Adrenal gland (tissue), 12 donors: ENCODE measurements around the gene UBE2E2. TPM values are rescaled to one million over a fixed set of nuclear protein-coding genes. Genes with fewer than 3 reads are reported as not detected.
A peak's percentile ranks its signal among the peaks of the same experiment; 100 is the strongest.

ENCODE experiments used
- DNase-seq, 7 donors: peaks; one replicate each; pipeline ENCODE4 v3.0.0-alpha.2; 2019 to 2020
- H3K27ac ChIP-seq, 5 donors: fragments of 200-600 bp; sonication (generic) in 4 of 5; 1 replicate in 3 of 5; 2 replicates in 2 of 5; pipeline versions ENCODE4 v1.5.1 to v1.8.0; 2016 to 2020; ENCODE audit warnings: mild to moderate bottlenecking in 1 of 5
- H3K27me3 ChIP-seq: fragments of 200-600 bp; 2 replicates; pipeline ENCODE4 v1.8.0; 2021
- H3K36me3 ChIP-seq, 2 donors: fragments of 200-600 bp; replicated peaks in 1 of 2; 1 replicate in 1 of 2; 2 replicates in 1 of 2; pipeline versions ENCODE4 v1.5.1 to v1.8.0; 2018 to 2022
- H3K4me1 ChIP-seq, 2 donors: fragments of 200-600 bp; replicated peaks in 1 of 2; 1 replicate in 1 of 2; 2 replicates in 1 of 2; pipeline versions ENCODE4 v1.5.1 to v1.8.0; 2018 to 2021
- H3K4me3 ChIP-seq, 4 donors: fragments of 200-600 bp; sonication (generic) in 3 of 4; one replicate each; pipeline ENCODE4 v1.5.1; 2016 to 2018
- H3K9me3 ChIP-seq, 3 donors: fragments of 200-600 bp; sonication (generic) in 1 of 3; replicated peaks in 1 of 3; 1 replicate in 2 of 3; 2 replicates in 1 of 3; pipeline versions ENCODE4 v1.5.1 to v1.8.0; 2016 to 2021
- CTCF ChIP-seq, 6 experiments: fragments of 450-650 bp in 4 of 6; fragments of 200-600 bp in 2 of 6; sonication (generic) in 1 of 6; IDR thresholded peaks; 1 replicate in 5 of 6; 2 replicates in 1 of 6; pipeline versions ENCODE4 v1.5.1 to v1.8.0; 2016 to 2021; ENCODE audit warnings: antibody characterized with exemption in 6 of 6, mild to moderate bottlenecking in 2 of 6, moderate library complexity in 1 of 6
- POLR2A ChIP-seq, 2 donors: fragments of 450-650 bp; IDR thresholded peaks; one replicate each; pipeline ENCODE4 v1.6.1; 2017; ENCODE audit warnings: antibody characterized with exemption in 2 of 2, mild to moderate bottlenecking in 2 of 2, moderate library complexity in 1 of 2
- WGBS, 4 donors: extraction: QIAGEN DNeasy Blood & Tissue Kit in 2 of 4; methylation state at CpG; one replicate each; pipeline versions ENCODE4 v1.1.5 to v1.1.7; 2013 to 2017; 5-methylcytosine and 5-hydroxymethylcytosine counted together
- intact Hi-C, 2 donors: fragments of 100-400 bp; cut with DNase I; formaldehyde crosslinking; loops; one replicate each; pipeline versions ENCODE4 v1.14.1 to v1.15.0; 2022 to 2023
- polyA plus RNA-seq, 3 donors: library from polyadenylated mRNA; stranded (reverse); fragments of 200-250 nt in 2 of 3; fragments of 350-450 nt in 1 of 3; fragmentation: Illumina TruSeq in 1 of 3; extraction: RNeasy Lipid Tissue Mini Kit (QIAGEN cat#74804) in 1 of 3; gene quantifications; one replicate each; pipeline ENCODE4 v1.2.3, GENCODE V29; 2013 to 2014
- total RNA-seq, 9 donors: library from RNA; depleted of rRNA in 4 of 9; stranded (reverse); fragments of >200 nt in 4 of 9; fragments of 120-200 nt in 1 of 9; fragmentation: NEBNext Ultra II Directional in 1 of 9; extraction: Animal tissue kit (Norgen Biotek cat#: 25700) in 1 of 9; gene quantifications; one replicate each; pipeline versions ENCODE4 v1.1.0 to v1.2.4, GENCODE V29; 2013 to 2023
- donor health status: healthy with polysubstance abuse.
- donor health status: Bipolar disorder and iron deficiency.
- donor health status: DM: yes; HTN: yes; CAD: no.
- donor health status: DM: no; HTN: no; CAD: no.
- donor health status: DM: no; HTN: no; CAD: no.
- donor health status: DM: yes; HTN: yes; CAD: no.

The UBE2E2 gene
- total and polyA plus RNA-seq, 12 donors = 9.3 to 29.6 (median 20.7) TPM

GRCh38 chr3:23607184-23607847 lies 404.2 kb downstream of the UBE2E2 start:
- intact Hi-C loops = no loop called here
- Histone ChIP-seq H3K4me3 (no peak overlapping the region), H3K9me3 (no peaks in the 10 kb centered on the region), H3K27me3 (no peaks in the 10 kb centered on the region), H3K36me3 (no peaks in the 10 kb centered on the region), H3K4me1 (peaks cover 2 to 10% of the 10 kb centered on the region in 2 donors), H3K27ac (no peak overlapping the region)
- no peak for TF ChIP-seq POLR2A (IDR thresholded peaks at IDR 0.05)
- TF ChIP-seq CTCF (IDR thresholded peaks at IDR 0.05) = no peak
- WGBS, 4 donors = 76 to 84% (median 81%) methylated on average over 8 of the region's 8 CpGs
- DNase-seq = no peak

GRCh38 chr3:23608650-23609049 lies 405.5 kb downstream of the UBE2E2 start:
- H3K9me3 ChIP-seq = no peaks in the 10 kb centered on the region
- no peak for TF ChIP-seq POLR2A (IDR thresholded peaks at IDR 0.05)
- TF ChIP-seq CTCF (IDR thresholded peaks at IDR 0.05) = no peak
- H3K27ac ChIP-seq = no peak overlapping the region
- no peaks in the 10 kb centered on the region for H3K27me3 ChIP-seq
- no peaks in the 10 kb centered on the region for H3K36me3 ChIP-seq
- peaks cover 2 to 11% of the 10 kb centered on the region in 2 donors for H3K4me1 ChIP-seq
- H3K4me3 ChIP-seq = no peak overlapping the region
- intact Hi-C loops = no loop called here
- WGBS, 4 donors = 87 to 100% (median 94%) methylated on average over 2 of the region's 2 CpGs
- no peak for DNase-seq

DNA sequence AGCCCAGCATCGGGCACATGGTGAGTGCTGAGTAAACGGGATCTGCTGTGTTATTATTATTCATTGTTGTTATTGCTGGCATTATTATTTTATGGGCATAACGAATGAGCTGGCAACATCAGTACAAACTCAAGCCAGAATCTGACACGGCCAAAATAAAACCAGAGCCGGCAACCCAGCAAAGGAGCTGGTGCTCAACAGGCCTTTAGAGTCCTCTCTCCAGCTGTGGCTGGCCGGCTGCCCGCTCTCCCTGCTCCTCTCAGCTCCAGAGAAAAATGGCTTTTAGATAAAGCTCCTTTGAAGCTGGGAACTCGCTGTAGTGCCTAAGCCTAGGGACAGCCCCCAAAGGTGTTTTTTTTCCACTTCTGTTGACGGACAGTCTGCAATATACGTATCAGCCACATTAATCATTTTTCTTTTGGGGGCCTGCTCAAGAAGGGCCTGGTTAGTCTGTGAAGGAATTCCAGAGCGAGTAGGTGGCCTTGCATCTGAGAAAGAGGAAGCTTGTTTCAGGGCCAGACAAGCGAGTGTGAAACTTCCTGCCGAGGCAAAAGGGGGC lies 408.7 kb downstream of the UBE2E2 start:
- Histone ChIP-seq H3K36me3 (no peaks in the 10 kb centered on the region), H3K4me3 (no peak overlapping the region), H3K27ac (no peak overlapping the region), H3K4me1 (peaks cover 2 to 11% of the 10 kb centered on the region in 2 donors), H3K27me3 (no peaks in the 10 kb centered on the region), H3K9me3 (no peaks in the 10 kb centered on the region)
- intact Hi-C loops = no loop called here
- TF ChIP-seq CTCF (IDR thresholded peaks at IDR 0.05) = no peak
- no peak for TF ChIP-seq POLR2A (IDR thresholded peaks at IDR 0.05)
- 21 to 39% (median 25%) methylated on average over 11 to 13 of the region's 13 CpGs for WGBS, 4 donors
- peak; percentile 39 to 79 (median 73) for DNase-seq

- TF ChIP-seq CTCF (IDR thresholded peaks at IDR 0.05) = no peak
- no peak for TF ChIP-seq POLR2A (IDR thresholded peaks at IDR 0.05)
- intact Hi-C loops = no loop called here
- H3K36me3 ChIP-seq = no peaks in the 10 kb centered on the region
- H3K4me1 ChIP-seq = peaks cover 2 to 11% of the 10 kb centered on the region in 2 donors
- DNase-seq = peak in 1 of 7 donors; percentile 7
- H3K4me3 ChIP-seq = no peak overlapping the region
- H3K9me3 ChIP-seq = no peaks in the 10 kb centered on the region
- H3K27ac ChIP-seq = no peak overlapping the region
- 54 to 61% (median 55%) methylated on average over 13 to 15 of the region's 15 CpGs for WGBS, 4 donors
- H3K27me3 ChIP-seq = no peaks in the 10 kb centered on the region
Measured at GRCh38 chr3:23612296-23612891, 409.3 kb downstream of the UBE2E2 start.
